GM18517 (cell line): ENCODE data around the gene TSHZ1.

Experiments
- ATAC-seq: cut with Tn5 transposase; IDR thresholded peaks from one replicate; pipeline ENCODE4 v1.9.1; 2021; ENCODE audit warnings: mild to moderate bottlenecking, moderate library complexity; ENCODE audit not compliant: unreplicated experiment

Gene TSHZ1

DNA sequence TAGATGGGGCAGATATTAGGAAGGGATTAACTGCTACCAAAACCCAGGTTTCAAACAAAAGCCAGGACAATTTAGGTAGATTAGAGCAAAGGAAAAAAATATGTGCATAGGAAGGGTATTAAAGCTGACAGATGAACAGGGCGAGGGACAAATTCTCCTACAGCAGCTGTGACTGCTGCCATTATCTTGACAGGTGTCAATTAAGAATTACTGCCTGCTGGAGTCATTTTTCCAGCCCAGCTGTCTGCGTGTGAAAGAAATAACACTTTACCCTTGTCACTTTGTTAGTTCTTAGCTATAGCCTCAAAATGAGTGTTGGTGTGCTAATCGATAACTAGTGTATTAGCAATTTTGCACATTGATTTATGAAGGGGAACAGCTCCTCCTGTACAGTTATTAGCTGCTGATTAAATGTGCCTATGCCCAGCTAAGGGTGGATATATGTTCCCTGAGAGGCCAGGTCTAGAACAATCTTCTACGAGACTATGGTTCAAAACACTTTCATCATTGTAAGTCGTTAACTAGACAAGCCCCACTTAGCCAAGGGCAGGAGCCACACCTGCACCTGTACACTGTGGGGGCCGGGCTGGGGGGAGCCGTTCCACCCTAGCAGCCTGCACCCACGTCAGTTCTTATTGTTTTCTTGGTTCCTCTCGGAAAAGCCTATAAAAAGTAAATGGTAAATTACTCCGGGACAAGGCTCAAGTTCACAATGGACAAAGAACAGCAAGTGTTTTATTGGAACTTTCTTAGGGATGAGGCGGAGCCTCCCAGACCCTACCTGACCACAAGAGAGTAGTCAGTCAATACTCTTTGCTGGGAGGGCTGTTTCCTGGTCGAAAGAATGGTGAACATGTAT lies 7.7 kb downstream of the TSHZ1 start:
- ATAC-seq: no peak

- ATAC-seq: no peak
These were observed 9.3 kb downstream of the TSHZ1 start for GRCh38 chr18:75219745-75220375.

DNA sequence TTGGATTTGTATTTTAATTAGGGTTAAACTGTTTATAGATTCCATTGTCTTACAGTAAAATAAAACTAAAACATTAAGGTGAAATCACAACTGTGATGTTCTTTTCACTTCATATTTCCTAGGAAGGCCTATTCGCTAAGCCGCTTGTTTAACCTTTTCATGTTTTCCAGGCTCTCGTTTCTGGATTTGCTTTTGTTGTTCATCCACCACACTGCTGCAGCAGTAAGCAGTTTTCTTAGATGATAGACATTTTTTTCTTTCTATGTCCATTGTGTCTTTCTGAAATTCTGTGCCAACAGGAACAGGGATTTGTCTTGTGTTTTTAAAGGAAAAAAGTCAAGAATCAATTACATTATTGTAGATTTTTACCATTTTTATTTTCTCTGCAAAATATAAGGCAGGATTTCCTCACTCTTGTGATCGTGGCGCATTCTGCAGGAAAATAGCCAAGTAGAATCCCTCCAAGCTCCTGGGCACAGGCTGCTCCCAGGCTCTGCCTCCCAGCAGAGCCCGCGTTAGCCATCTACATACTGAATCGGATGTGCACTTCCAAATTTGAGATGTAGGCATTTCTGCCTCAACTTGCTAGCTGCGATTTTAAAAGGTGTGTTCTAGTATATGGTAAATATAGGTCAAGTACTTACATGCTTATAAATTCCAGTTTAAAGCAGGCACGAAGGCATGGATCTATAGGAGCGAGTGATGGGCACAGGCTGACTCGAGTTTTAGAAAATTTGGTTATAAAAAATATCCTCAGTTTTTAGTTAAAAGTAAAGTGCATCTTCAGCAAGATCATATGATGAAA lies 10.2 kb downstream of the TSHZ1 start:
- ATAC-seq: no peak

- no peak for ATAC-seq
These were observed 10.8 kb downstream of the TSHZ1 start for GRCh38 chr18:75221397-75221796.

DNA sequence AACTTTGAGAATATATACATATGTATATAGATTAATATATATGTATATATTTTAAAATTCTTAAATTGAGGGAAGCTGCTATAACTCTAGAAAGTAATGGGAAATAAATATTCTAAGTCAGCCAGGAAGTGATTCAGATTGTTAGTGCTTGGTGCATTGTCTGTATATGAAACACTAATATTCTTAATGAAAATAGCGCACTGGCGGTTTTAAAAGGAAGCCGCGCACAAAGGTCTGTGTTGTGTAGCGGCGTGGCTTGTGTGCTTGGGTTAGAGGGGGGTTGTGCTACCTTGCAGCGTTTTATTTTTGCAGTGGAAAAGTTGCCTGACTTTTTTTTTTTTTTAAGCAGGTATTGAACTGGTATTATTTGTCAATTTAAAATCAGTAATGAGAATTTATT lies 11.3 kb downstream of the TSHZ1 start:
- no peak for ATAC-seq

DNA sequence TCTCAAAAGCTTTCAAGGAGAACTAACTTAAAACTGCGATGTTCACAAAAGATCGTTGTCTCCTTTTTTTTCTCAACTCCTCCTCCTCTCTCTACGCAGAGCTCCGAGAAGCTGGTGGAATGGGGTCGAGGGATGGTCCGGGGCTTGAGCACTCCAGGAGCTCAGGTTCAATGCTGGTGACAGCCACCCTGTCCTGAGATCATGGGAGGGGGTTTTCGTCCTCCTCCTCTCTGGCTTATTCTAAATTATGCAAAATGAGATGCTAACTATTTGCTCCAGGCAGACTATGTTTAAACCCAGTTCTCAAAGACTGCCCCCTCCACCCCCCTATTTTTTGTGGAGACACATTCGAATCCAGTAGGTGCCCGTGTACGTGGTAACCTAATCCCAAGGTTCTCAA lies 11.8 kb downstream of the TSHZ1 start:
- no peak for ATAC-seq

GRCh38 chr18:75223687-75224347 lies 13.2 kb downstream of the TSHZ1 start:
- ATAC-seq: no peak

DNA sequence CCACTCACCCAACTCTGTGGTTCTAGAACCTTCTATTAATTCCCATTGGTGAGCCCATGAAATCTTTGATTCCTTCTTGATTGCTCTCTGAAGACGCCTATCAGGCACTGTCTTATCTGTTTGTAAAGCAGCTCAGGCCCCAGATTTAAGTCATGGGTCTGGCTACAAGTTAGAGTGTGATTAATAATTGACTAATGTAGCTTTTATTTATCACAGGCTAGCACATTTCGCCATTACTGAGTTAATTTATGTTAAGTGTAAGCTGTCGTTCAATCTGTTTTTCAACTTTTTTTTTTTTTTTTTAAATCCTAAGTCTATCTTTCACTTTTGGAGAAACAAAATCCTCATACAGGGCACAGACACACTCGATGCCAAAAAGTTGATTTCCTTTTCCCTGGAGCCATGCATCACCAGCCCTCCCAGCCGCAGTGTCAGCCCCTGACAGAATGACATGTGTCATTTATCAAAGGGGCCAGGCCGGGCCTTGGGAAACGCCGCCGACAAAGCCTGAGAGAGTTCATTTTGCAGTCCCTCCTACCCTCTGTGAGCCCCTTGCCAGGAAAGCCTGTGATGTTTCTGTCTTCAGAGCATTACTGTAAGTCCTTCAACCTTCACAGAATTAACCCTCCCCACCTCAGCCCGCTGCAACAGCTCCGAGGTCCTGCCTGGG lies 15.8 kb downstream of the TSHZ1 start:
- ATAC-seq: no peak

GRCh38 chr18:75226956-75227316 lies 16.3 kb downstream of the TSHZ1 start:
- ATAC-seq: no peak

- no peak for ATAC-seq
These were observed 17.1 kb downstream of the TSHZ1 start for GRCh38 chr18:75227535-75228296.

DNA sequence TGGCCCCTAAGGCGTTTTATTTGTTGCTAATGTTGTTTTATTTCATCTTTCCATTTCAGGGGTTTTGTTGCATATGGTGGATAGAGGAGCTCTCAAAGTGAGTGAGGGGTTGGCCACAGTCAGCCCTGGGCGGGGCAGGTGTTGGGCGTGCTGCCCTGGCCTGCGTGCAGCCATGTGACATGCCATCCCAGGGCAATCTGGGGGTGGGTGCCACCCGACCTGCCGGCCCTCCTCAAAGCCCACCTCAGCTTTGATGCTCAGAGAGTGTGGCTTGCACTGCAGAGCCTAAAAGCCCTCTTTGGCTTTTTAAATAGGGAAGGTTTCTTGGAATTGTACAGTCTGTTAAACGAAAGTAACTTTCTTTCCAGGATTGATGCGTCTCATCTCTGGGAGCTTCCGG lies 18.4 kb downstream of the TSHZ1 start:
- no peak for ATAC-seq

GRCh38 chr18:75229437-75229836 lies 18.8 kb downstream of the TSHZ1 start:
- no peak for ATAC-seq

DNA sequence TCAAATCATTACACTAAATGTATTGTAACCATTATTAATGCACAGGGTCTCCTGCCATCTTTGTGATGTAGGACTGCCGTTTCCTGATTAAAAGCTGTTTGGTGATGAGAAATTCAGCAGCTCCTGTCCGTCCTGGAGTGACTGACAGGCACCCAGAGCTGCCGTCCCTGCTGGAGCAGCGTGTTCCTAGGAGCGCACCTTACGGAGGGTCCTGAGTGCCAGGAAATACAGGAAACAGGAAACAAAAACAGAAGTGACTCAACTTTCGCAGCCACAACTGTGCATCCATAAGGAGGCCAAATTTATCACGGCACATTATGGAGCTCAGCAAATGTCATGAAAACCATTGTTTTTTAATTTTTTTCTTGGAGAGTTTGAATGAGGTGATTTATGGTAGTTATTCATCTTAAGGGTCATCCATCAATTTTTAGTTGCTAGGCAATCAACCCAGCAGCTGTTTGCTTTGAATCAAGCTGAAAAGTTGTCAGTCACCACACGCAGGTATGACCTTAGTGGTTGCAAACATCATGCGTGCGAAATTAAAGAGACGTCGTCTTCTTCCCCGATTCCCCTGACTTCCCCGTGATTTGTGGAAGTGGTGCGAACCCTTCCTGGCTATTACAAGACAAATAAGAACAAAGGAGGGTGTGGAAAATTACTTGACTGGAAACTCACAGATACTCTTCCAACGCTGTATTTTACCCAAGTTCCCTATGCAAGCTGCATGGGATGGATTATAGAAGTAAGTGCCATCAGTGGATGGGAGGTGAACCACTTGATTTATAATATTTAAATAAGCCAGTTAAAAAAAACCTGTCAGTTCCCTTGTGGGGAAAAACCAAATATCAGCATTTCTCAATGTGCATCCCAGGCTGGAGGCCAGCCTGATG lies 19.8 kb downstream of the TSHZ1 start:
- no peak for ATAC-seq

GRCh38 chr18:75231053-75231406 lies 20.4 kb downstream of the TSHZ1 start:
- no peak for ATAC-seq

DNA sequence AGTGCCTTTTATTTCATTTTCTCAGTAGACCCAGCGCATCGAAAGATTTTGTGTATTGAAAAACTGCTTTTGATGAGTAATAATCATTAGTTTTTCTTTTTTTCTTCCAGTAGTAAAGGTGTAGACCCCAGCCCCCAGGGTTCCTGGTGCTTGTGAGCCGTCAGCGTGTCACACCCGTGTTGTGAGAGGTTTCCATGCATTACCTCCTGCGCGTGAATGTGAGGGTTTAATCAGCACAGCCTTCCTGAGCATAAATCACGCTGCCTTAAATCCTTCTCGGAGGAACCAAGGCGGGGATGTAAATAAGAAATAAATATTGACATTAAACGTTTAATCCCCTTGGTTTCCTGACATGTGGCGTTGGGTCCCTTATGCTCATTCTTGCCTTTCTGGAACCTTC lies 24.3 kb downstream of the TSHZ1 start:
- no peak for ATAC-seq

DNA sequence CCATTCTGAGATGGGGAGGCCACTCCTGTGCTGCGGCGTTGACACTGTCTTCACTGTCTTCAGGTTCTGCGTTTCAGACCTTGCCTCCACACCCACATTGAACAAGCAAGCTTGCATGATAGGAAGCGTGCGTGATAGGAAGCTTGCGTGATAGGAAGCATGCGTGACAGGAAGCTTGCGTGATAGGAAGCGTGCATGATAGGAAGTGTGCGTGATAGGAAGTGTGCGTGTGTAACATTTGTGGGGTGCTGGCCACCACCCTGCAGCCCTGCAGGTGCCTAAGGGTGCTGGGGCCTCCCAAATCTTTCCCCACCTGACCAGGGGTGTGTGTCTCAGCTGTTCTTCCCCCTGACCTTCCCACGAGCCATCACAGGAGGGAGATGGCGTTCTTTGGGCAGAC lies 25.3 kb downstream of the TSHZ1 start:
- no peak for ATAC-seq

GRCh38 chr18:75238100-75238499 lies 27.5 kb downstream of the TSHZ1 start:
- ATAC-seq: no peak

- ATAC-seq: no peak
These were observed 28.2 kb downstream of the TSHZ1 start for GRCh38 chr18:75238786-75239185.

DNA sequence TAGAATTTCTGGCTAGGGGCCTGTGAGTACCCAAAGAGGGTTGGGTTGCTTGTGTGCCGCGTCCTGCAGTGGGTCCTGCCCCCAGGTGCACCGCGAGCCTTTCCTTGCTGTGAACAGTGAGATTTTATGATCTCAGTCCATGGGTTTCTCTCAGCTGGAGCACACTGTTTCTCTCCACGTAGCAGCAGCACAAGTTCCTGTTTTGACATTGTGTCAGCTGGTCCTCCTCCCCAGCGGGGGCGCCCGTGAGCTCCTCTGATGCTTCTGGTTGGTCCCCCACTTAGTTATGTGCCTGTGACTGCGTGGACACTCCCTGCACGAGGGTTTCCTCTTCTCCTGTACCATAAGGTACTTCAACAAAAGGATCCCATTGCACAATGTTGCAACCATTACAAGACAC lies 29.8 kb downstream of the TSHZ1 start:
- ATAC-seq: no peak
